Measurements from ENCODE around the gene NOSIP.

DNA sequence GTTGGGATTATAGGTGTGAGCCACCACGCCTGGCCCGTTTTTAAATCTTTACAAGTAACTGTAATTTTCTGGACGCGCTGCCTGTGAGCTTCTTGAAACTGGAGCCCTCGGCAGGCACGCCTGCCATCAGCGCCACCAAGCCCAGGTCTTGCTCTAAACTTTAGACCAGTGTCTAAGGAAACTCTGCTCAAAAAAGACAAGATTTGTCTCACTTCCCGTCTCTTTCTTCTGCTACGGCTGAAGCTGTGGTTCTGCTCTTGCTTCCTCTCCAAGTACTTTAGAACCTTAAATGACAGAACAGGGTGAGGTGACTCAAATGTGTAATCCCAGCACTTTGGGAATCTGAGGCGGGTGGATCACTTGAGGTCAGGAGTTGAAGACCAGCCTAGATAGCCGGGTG is 27.6 kb downstream of the NOSIP start:
- TF ChIP-seq POLR2A (IDR thresholded peaks at IDR 0.05): no peak
- no peak for TF ChIP-seq CTCF (IDR thresholded peaks at IDR 0.05)

Measured in uterus (tissue), 2 donors.